ENCODE results near the gene TTC38.

Gene TTC38

DNA sequence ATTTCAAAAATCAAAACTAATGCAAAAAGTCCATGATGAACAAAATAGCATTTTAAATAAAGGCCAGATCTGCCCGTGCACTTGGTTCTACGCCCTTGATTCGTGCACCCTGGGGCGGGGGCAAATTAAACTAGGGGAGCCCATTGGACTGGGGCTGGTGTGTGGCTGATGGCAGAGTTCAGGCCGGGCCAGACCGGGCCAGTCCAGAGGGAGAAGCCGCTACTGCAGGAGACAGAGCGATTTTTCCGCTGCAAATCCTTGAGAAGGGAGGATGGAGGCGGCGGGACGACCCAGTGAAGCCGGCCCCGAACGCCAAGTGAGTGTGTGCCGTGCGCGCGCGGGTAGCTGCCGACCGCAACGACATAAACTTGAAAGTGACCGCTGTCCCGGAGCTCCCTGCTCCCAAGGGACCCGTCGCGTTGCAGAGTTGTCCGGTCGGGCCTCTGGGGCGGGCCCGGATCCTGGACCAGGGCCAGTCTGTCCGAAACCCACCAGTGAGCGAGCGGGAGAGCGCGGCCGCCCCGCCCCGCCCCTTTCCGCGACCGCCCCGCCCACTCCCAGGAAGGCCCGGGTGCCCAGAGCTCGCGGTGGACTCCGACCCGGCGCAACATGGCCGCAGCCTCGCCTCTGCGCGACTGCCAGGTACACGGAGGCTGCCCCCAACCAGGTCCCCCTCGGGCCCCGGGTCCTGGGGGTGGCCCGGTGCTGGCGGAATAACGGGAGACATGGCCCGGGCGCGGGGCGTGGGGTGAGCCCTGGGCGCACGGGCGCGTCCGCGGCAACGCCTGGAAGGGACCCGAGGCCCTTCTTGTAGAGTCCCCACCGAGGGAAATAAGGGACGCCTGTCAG, at the start of gene TTC38:
Gene TTC38, plus strand, starts transcription at position 578 of the 849 bp plus-strand sequence. Its CDS starts 32 bp downstream, at position 610.
- DNase-seq = no peak

DNA sequence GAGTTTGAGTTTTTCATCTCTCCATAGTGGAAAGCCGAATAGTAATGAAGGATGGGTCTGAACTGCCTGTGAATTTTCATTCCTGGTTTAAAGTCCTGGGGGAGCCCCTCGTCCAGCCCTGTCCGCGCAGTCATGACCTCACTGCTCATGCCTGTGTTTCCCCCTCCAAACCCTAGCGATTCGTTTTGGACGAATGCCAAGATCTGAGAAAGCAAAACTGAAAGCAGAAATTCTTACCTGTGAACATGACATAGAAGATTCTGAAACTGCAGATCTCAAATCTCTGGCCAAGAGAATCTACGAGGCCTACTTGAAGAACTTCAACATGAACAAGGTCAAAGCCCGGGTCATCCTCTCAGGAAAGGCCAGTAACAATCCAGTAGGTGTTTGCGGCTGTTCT, 48.2 kb upstream of the TTC38 start:
- DNase-seq = no peak

DNA sequence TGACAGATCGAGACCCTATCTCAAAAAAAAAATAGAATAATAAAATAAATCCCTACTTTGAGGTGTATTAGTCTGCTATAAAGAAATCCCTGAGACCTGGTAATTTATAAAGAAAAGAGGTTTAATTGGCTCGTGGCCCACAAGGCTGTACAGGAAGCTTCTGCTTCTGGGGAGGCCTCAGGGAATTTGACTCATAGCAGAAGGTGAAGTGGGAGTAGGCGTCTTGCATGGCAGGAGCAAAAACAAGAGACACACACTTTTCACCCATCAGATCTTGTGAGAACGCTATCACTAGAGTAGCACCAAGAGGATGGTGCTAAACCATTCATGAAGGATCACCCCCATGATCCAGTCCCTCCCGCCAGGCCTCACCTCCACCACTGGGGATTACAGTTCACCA, 46.9 kb upstream of the TTC38 start:
- no peak for DNase-seq

DNA sequence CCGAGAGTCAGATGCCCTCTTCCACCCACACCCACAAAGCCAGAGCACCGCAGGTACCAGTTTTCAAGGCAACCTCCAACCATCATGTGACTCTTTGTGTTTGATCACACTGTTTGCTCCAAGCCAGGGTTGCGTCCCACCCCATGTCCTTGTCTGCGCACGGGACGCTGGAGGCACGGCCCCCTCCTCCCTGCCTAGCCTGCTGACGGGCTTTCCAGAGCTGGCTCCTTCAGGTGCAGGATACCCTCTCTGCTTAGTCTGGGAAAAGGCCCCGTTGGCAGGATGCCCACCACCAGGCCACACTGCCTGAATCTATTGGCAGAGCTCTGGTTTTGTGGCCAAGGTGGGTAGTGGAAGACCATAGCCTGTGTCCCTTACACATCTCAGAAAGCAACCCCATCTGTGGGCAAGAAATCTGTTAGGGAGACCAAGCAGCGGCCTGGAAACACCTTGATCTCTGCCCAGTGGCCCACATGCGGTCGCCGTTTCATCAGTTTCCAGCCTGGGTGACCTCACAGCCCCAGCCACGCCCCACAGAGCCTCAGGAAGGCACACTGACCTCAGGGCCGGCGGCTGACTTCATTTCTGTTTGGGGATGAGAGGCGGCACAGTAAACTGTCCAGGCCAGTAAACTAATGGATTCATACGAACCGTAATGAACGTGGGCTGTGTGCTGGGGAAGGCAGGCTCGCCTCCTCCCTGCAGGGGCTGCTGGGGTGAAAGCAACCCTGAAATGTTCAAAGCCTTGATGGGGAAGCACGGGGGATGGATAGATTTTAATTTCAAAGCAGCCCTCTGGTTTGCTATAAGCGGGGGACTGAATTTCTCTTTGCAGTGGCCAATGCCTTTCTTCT, 43.5 kb upstream of the TTC38 start:
- DNase-seq = peak; percentile 16

DNA sequence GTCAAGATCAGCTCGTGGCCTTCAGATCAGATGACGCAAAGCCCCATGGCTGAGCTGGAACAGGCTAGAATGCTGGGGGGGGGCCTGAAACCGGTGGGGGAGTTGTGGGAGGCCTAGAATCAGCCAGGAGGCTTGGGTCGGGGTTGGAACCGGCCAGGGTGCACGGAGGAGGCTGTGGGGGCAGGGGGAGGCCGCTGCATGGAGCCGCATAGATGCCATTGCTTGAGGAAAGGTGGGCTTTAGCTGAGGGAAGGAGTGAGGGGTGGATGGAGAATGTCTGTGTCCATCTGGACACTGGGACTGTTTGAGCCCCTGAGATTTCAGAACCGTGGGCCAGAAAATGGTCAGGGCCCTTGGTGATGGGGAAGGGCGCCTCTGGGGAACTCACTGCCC, 42.9 kb upstream of the TTC38 start:
- DNase-seq = no peak

DNA sequence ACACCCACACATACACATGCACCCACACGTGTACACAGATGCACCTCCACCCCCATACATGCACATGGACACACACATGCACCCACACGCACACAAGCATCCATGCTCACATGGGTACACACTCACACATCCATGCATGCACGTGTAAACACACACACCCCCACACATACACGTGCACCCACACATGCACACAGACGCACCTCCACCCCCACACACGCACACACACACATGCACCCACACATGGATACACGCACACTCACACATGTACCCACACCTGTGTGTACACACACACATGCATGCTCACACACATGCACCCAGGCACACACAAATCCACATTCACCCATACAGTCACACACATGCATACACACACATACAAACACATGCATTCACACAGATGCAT, 42.2 kb upstream of the TTC38 start:
- no peak for DNase-seq

DNA sequence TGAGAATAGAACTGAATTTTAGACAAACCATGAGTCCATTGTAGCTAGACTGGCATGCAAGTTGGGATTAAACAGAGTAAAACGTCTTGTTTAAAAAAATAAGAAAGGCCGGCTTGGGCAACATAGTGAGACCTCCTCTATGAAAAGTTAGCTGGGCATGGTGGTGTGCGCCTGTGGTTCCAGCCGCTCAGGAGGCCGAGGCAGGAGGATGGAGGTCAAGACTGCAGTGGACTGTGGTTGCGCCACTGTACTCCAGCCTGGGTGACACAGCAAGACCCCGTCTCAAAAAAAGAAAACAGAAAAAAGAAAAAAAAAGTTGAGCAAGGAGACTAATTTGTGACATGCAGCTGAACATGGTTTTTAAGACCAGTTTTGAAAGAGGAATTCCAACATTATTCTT, 41.2 kb upstream of the TTC38 start:
- no peak for DNase-seq

DNA sequence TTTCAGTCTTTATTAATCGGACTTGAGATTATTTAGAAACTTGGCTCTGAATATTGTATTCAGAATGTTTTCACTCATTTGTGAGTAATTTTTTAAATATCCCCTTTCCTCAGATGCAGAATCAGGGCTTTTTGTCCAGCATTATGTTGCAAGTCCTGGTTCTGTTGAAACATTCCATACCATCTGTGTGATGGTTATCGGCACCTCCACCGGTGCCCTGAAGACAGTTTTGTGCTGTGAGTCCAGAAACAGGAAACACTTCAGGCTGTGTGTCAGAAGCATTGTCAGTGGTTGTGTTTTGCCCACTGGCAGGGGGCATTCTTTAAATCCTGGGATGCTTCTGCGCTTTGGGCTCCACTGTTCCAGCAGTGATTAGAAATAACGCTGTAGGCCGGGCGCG, 38.1 kb upstream of the TTC38 start:
- DNase-seq = no peak

DNA sequence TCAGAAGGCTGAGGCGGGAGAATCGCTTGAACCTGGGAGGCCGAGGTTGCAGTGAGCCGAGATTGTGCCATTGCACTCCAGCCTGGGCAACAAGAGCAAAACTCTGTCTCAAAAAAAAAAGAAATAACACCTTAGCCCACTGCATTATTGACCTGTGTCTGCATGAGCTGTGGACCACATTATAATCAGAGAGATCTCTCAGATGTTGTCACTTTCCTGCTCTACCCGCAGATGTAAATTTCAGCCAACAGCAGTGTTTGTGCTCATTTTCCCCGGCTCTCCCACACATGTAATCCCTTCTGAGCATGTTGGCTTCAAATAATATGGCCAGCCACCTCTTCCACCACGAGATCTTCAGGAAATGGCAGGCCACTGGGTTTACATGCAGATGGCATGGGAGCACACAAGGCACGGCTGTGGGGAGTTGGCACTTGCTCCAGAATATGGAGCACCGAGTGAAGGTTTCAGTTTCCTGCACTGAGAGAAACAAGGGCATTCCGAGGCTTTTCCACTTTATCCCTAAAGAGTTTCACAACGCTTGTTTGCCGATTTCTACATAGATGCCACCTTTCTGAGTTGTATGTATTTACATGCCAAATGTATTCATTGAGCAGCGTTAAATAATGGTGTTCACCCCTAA, 37.4 kb upstream of the TTC38 start:
- no peak for DNase-seq

DNA sequence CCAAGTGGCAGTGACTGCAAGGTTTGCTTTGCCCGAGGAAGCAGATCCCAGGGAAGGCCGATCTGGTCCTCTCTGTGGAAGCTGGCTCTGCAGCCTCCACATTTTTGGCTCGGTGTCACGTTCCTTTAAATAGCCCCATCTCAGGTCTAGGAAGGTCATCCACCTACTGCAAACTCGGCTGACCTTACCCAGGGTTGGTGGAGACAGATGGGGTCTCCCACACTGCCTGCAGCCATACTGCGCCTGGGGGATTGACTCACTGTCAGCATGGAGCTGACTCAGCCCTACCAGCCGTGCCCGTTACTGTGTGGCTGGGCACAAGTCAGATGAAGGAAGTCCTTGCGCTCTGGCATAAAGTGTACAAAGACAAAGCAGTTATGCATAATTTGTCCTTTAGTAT, 34.6 kb upstream of the TTC38 start:
- DNase-seq = no peak

DNA sequence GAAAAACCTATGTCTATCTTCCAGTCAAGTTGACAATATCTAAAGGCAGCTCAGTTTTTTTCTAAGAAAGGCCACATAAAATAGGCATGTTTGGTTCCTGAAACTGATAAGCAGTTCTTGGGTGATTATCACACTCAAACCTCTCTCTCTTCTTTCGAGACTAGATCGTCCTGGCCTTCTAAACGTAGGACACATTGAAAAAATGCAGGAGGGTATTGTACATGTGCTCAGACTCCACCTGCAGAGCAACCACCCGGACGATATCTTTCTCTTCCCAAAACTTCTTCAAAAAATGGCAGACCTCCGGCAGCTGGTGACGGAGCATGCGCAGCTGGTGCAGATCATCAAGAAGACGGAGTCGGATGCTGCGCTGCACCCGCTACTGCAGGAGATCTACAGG, 32.8 kb upstream of the TTC38 start:
- no peak for DNase-seq

DNA sequence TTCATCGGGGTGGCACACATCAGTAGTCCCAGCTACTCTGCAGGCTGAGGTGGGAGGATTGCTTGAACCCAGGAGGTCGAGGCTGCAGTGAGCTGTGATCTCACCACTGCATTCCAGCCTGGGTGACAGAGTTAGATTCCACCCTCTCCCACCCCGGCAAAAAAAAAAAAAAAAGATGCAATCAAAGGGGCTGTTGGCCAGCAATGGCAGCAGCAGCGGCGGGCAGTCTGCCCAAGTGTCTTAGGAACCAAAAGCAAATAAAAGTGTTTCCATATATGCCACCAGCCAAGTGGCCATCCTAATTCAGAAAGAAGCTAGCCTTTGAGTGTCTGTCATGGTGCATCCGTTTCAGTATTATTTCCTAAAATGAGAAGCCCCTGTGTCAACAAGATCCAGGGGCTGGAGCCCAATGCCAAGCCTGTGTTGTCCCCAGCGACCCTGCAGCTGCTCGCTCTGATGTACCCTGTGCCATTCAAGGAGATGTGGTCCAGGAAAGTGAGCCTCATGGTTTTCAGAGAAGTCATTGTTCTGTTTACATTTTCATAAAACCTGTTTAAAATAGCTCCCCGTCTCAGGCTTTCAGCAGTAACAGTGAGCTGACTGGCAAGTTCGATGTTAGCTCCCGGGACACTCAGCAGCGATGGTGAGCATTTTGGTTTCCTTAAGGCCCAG, 30.2 kb upstream of the TTC38 start:
- no peak for DNase-seq

DNA sequence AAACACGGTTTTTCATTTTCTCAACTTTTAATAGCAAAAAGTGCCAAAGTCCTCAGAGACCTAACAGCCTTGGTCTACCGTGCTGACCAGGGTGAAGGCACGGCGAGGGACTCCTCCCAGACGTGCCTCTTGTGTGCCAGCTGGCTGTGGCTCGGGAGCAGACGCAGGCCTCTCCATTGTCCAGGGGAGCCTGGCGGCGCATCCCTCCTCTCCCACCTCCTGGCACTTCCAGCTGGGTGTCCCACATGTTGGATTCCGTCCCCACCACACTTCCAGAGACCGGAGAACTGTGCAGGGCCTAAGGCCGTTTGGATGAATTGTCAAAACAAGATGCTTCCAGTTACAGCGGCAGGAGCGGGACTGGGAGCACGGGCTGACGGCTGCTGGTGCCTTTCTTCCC, 29.3 kb upstream of the TTC38 start:
- DNase-seq = no peak

DNA sequence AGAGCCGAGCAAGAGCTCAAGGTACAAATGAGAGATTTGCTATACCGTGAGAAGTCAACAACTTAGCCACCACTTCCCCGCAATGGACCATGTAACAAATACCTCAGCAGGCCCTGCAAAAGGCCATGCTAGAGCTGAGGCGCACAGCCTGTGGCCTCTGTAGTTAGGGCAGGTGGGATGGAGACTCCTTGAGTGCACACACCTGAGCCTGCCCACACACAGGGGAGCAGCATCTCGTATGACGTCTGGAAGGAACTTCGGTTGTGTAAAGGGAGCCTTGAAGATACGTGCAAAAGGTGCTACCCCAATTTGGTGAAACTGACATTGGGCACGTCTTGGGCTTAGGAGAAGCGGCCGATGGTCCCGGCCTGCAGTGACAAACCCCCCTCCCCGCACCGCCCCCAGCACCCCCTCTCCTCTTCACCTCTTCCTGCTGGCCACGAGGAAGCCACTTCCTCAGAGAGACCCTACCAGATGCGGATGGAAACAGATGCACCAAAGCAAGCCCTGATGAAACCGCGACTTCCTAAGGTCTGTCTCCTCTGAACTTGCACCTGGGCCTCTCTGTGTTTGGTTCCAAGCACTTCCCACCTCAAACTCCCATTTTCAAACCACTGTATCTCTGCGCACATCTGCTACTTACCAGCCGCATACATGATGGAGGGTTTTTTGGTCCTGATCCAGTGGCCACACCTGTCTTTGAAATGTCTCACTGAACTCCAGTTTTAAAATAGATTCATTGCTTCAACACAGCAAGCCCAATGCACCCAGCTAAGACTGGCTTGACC, 28.4 kb upstream of the TTC38 start:
- DNase-seq = no peak

DNA sequence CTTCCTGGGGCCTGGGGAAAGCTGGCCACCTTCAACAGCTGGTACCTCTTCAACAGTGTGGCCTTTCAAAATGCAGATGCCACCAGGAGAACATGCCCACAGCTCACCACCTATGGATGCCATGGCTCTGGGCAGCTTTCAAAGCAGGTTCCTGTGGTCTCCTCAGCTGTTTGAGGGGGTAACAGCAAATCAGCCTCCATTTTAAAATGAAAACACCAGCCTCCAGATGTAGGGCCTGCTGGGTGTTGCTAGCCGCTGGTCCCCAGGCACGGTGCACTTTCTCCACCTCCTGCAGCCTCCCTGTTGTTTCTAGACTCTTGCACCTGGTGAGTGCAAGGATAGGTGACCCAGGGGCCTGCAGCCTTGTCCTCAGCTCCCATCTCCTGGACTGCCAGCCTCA, 27.7 kb upstream of the TTC38 start:
- DNase-seq = no peak

DNA sequence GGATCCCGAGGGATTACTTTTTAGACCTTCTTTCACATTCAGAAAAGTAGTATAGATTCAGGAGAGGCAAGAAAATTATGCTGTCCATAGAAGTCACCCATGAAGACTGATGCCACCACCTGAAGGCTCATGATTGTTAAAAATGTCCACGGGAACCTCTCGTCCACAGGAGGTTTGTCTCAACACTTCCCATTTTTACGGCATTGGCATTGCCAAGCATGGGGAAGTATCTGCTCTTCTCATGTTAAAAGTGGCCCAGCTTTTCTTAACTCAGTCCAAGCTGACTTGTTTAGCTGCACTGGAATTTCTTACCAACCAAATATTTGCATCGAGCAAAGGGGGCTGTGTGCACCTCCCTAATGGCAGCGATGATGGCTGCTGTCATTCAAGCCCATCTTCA, 27.3 kb upstream of the TTC38 start:
- DNase-seq = no peak

DNA sequence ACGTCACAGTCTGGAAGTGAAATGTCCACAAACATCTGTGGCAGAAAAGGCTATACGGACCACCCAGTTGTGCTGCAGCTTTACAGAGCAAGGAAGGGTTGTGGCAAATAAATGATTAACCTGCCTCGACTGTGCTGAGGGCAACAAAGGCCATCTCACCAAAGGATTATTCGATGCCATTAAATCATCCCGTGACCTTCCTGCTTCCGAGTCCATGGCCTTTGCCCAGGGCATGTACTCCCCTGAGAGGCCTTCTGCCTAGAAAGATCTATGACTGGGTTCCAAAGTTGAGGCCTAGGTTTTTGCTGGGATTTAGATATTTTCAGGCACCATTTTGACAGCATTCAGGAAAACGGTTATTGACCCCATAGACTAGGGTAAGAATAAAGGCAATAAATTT, 26.9 kb upstream of the TTC38 start:
- no peak for DNase-seq

DNA sequence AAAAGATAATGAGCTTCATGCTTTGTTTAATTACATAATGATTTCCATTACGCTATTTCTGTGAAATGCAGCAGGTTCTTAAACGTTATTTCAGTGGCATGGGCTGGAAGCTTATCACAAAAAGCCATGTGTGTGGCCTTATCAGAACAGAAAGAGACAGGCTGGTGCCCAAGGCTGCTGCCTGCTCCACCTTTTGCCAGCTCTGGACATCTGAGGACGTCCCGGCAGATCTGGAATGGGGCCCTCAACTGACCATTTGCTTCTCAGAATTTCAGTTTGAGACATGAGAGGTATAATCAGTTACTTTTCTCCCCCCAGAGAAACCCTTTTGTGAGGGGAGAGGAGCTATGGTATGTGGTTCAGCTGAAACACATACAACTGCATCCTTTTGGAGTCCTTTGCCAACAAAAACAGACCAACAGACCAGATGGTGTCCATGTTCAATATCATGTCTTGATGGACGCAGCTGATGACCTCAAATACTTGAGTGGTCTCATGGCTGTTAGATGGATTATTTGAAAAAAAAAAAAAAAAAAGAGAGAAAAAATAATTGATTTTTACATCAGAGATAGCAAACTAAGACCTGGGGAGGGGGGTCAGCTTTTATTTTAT, 26.3 kb upstream of the TTC38 start:
- DNase-seq = no peak

DNA sequence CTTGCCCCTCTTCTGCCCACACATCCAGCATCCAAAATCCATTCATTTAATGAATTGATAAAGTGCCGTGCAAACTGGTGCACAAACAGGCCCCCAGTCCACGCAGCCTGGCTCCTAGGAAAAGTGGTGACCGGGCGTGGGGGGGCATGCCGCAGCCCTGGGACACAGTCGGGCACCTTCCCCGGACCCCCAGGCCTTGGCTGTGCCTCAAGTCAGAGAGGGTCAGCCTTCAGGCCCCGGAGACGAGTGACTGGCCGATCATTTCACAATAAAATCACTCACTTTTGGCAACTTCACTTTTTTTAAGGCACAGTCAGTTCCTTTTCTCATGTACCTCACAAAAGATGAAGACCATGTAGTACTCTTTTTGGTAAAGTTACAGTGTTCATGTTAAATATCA, 25.7 kb upstream of the TTC38 start:
- DNase-seq = no peak

DNA sequence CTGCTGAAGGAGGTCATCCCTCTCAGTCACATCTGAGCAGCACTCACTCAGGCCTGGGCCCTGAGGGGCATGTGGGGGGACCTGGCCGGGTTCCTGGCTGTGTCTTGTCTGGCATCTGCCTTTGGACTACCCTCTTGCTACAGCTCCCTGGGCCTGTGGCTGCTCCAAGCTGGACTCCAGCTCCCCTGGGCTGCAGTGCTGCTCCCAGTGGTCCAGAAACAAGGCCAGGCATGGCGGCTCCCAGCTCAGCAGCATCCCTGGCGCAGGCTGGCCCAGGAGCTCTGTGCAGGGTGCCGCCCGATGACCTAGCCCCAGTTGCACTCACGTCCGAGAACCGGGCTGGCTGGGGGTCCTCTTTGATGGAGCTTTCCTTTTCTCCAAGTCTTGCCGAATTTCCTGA, 23.0 kb upstream of the TTC38 start:
- DNase-seq = no peak

DNA sequence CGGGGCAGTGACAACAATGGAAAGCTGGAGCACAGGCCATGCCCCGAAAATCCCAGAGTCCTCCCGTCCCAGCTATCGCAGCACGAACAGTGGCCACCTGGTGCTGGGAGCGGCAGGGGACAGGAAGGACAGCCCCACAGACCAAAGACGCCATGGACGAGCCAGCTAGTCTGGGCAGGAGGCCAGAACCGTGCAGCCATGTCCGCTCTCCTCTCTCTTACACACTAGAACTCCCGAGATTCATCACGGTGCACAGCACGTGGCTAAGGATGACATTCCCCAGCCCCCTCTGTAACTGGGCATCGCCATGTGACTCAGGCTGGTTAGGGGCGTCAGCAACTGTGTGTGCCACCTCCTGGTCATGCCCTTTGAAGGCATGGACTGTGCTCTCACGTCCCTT, 22.3 kb upstream of the TTC38 start:
- DNase-seq = no peak

DNA sequence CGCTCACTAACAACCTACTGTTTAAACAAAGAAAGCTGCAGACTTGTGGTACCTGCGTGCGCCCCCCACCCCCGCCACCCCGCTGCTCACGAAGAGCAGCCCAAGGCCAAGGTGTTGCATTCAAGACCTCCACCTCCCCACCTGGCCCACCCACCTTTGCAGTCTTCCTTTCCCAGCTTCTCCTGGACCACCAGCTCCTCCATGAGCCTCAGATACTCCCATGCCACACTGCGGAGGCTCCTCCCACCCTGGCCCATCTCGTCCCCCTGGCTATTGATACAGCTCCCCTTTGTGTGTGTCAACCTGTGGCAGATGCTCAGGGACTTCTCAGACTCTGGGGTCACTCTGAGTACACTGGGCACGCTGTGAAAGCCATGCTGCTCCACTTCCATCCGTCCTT, 21.6 kb upstream of the TTC38 start:
- DNase-seq = no peak
